ENCODE data around the gene TSPY8.
"Not testable (repeated sequence)": the region's sequence is repeated elsewhere in the genome, so short reads cannot be mapped to it uniquely, and the experiment has no call there.

TSPY8 gene, protein sequence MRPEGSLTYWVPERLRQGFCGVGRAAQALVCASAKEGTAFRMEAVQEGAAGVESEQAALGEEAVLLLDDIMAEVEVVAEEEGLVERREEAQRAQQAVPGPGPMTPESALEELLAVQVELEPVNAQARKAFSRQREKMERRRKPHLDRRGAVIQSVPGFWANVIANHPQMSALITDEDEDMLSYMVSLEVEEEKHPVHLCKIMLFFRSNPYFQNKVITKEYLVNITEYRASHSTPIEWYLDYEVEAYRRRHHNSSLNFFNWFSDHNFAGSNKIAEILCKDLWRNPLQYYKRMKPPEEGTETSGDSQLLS

GRCh38 chrY:9357497-9357896 lies at the start of gene TSPY8:
Gene TSPY8, plus strand, starts transcription at chrY:9357797. Its CDS starts 46 bp downstream, at chrY:9357843.
- not testable (repeated sequence) for FAIRE-seq

GRCh38 chrY:9320996-9321395 lies 36.6 kb upstream of the TSPY8 start:
- no peak for FAIRE-seq

DNA sequence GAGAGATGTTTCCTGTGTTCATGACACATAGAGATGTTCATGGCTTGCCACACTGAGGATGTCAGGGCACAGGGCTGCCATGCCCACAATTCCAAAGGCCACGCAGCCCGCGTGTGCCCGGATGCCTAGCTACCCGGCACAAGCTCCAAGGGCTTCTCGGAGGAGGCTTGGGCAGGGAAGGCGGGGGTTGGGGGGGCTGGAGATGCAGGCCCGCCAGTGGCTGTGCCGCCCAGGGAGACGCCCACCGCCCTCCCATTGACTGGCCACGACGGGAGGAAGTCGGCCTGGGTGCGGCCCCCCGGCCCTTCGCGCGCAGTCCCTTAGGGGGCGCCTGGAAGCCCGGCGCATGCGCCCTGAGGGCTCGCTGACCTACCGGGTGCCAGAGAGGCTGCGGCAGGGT lies 20.4 kb upstream of the TSPY8 start, which contains the start of gene TSPY4:
Gene TSPY4, plus strand, starts transcription at position 301 of the 400 bp plus-strand sequence. Its CDS starts 46 bp downstream, at position 347.
- FAIRE-seq: not testable (repeated sequence)

- not testable (repeated sequence) for FAIRE-seq
Observed at GRCh38 chrY:9396527-9396926, 38.9 kb downstream of the TSPY8 start.

GRCh38 chrY:9398121-9398520 lies 40.5 kb downstream of the TSPY8 start, which contains the start of gene TSPY3:
Gene TSPY3, plus strand, starts transcription at chrY:9398421. Its CDS starts 46 bp downstream, at chrY:9398467.
- not testable (repeated sequence) for FAIRE-seq
